Breast epithelium (tissue), 3 donors: ENCODE results near the gene C6orf136.

Source experiments
- POLR2AphosphoS5 ChIP-seq, 3 donors: sonication (generic); formaldehyde crosslinking; IDR thresholded peaks; one replicate each; pipeline ENCODE4 v1.6.1; 2017; ENCODE audit warnings: antibody characterized with exemption in 3 of 3
- TF ChIP-seq, protein P1 (sequence below), 3 donors: fragments of 450-650 bp; IDR thresholded peaks; one replicate each; pipeline ENCODE4 v1.5.1; 2016 to 2017; ENCODE audit warnings: antibody characterized with exemption in 3 of 3, mild to moderate bottlenecking in 3 of 3, moderate library complexity in 3 of 3

DNA sequence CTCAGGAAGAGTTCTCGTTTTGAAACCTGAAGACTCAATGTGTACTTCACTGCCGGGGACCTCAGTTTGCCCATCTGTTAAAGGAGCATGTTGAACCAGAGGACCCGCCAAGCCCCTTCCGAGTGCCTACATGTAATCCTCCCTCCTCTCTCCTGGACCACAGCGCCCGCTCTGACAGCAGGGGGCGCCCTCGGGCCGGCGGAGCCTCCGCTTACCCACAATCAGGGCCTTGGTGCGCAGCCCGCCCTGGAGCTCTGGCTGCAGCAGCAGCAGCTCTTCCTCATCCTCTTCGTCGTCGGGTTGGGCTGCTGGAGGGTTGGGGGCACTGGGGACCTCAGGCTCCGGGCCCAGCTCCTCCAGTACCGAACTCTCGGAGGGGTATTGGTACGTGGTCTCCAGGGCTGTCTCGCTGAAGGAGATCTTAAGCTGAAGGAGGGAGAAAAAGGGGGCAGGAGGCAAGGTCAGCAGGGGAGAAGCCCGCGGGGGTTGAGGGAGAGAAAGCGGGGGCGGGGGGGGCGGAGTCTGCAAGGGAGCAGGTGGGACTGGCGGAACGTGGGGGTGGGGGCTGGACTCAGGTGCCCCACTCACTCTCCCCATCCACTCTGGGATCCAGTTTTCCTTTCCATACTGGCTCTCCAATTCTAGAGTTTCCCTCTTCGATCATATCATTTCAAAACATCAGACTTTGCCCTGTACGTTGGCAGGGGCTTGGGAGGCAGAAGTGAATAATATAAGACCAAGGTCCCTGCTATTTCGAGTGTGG is 32.2 kb downstream of the C6orf136 start:
- TF ChIP-seq, protein P1, sequence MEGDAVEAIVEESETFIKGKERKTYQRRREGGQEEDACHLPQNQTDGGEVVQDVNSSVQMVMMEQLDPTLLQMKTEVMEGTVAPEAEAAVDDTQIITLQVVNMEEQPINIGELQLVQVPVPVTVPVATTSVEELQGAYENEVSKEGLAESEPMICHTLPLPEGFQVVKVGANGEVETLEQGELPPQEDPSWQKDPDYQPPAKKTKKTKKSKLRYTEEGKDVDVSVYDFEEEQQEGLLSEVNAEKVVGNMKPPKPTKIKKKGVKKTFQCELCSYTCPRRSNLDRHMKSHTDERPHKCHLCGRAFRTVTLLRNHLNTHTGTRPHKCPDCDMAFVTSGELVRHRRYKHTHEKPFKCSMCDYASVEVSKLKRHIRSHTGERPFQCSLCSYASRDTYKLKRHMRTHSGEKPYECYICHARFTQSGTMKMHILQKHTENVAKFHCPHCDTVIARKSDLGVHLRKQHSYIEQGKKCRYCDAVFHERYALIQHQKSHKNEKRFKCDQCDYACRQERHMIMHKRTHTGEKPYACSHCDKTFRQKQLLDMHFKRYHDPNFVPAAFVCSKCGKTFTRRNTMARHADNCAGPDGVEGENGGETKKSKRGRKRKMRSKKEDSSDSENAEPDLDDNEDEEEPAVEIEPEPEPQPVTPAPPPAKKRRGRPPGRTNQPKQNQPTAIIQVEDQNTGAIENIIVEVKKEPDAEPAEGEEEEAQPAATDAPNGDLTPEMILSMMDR (IDR thresholded peaks at IDR 0.05), result peak; percentile 89 to 97 (median 95)
- TF ChIP-seq POLR2AphosphoS5 (IDR thresholded peaks at IDR 0.05), result peak; percentile 55 to 76 (median 75)
